ENCODE results near the gene NHLH2. TPM values are rescaled to one million over a fixed set of nuclear protein-coding genes. Genes with fewer than 3 reads are reported as not detected.

The NHLH2 gene
- total and polyA plus RNA-seq, 2 experiments from 2014 or later: 0.02 TPM; not detected in 1

DNA sequence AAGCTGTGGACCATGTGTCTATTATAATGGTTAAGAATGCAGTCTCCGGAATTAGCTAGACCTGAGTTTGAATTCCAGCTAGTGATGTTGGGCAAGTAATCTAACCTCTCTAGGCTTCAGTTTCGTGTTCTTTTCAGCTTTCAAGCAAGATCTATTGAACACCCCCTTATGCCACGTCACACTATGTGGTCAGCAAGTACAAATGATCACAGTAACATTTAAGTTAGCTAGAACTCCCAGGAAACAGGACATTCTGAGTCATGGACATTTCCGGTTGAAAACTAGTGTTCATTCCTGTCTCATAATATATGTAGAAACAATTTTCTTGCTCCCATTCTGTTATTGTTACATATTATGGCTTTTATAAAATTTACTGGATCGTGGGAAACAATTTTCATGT, 34.0 kb upstream of the NHLH2 start:
- no peaks in the 10 kb centered on the region for H3K79me2 ChIP-seq
- WGBS (ENCODE audit: low lambda C conversion rate, missing lambda C conversion rate): 91% methylated on average over 5 of the region's 5 CpGs
- H3K4me2 ChIP-seq: no peak overlapping the region

DNA sequence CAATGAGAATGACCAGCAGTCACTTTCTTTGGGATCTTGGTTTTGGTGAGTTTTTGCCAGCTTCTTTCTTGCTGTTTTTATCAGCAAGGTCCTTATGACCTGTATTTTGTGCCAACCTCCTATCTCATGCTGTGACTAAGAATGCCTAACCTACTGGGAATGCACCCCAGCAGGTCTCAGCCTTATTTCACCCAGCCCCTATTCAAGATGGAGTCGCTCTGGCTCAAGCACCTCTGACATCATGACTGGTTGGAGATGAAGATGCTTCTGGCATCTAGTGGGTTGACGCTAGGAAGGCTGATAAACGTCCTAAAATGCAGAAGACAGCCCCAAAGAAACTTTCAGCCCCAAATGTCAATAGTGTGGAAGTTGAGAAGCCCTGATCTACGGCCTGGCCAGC, 33.6 kb upstream of the NHLH2 start:
- H3K4me1 ChIP-seq (ENCODE audit: insufficient read depth): no peaks in the 10 kb centered on the region
- H3K4me2 ChIP-seq: no peak overlapping the region
- peaks cover 8% of the 10 kb centered on the region for H3K27me3 ChIP-seq
- no peaks in the 10 kb centered on the region for H3K36me3 ChIP-seq (replicated peaks; ENCODE audit: insufficient read depth, low read depth)
- no peak overlapping the region for H3K27ac ChIP-seq
- no peaks in the 10 kb centered on the region for H4K20me1 ChIP-seq (ENCODE audit: insufficient read depth, poor library complexity, severe bottlenecking)
- WGBS (ENCODE audit: low lambda C conversion rate, missing lambda C conversion rate): 71% methylated on average over 4 of the region's 4 CpGs
- H3K9me2 ChIP-seq (replicated peaks; ENCODE audit: insufficient read depth): no peaks in the 10 kb centered on the region
- DNase-seq (ENCODE audit: low spot score): no peak
- no peak for TF ChIP-seq EZH2 (IDR thresholded peaks at IDR 0.05; ENCODE audit: borderline replicate concordance)
- no peak for TF ChIP-seq EZH2phosphoT487 (IDR thresholded peaks at IDR 0.05; ENCODE audit: low read depth, severe bottlenecking, unreplicated experiment)
- no peak for TF ChIP-seq CTCF (IDR thresholded peaks at IDR 0.05; ENCODE audit: poor library complexity)
- H3K9me3 ChIP-seq (ENCODE audit: low read depth): no peaks in the 10 kb centered on the region
- no peak overlapping the region for H2AFZ ChIP-seq
- H3K79me2 ChIP-seq: no peaks in the 10 kb centered on the region
- H3K4me3 ChIP-seq: no peak overlapping the region

More for the DNA sequence above, 34.0 kb upstream of the NHLH2 start:
- Histone ChIP-seq H3K9me2 (replicated peaks; ENCODE audit: insufficient read depth) (no peaks in the 10 kb centered on the region), H4K20me1 (ENCODE audit: insufficient read depth, poor library complexity, severe bottlenecking) (no peaks in the 10 kb centered on the region), H3K36me3 (replicated peaks; ENCODE audit: insufficient read depth, low read depth) (no peaks in the 10 kb centered on the region), H3K4me3 (no peak overlapping the region), H3K4me1 (ENCODE audit: insufficient read depth) (no peaks in the 10 kb centered on the region), H3K27me3 (peaks cover 8% of the 10 kb centered on the region), H3K27ac (no peak overlapping the region), H3K9me3 (ENCODE audit: low read depth) (no peaks in the 10 kb centered on the region), H2AFZ (no peak overlapping the region)
- no peak for TF ChIP-seq EZH2phosphoT487 (IDR thresholded peaks at IDR 0.05; ENCODE audit: low read depth, severe bottlenecking, unreplicated experiment)
- no peak for DNase-seq (ENCODE audit: low spot score)

DNA sequence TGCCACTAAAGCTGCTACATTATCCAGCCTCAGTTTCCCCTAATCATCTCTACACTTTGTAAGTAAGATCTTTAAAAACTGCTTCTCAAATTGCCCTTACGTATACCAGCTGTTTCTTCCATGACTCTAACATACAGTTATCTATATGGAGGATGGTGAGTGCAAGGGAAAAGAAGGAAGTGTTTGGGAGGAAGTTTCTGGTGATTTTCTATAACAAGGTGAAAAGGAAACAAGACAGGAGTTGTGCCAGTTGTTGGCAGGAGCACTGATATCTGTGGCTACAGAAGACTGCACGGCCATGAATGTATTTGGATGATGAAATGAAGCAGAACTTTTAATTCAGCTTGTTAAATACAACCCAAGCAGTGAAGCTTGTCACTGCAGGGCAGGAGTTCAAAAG, 32.3 kb upstream of the NHLH2 start:
- Histone ChIP-seq H3K4me3 (no peak overlapping the region), H3K4me1 (ENCODE audit: insufficient read depth) (no peaks in the 10 kb centered on the region), H3K79me2 (no peaks in the 10 kb centered on the region), H3K27ac (no peak overlapping the region), H3K9me3 (ENCODE audit: low read depth) (no peaks in the 10 kb centered on the region), H3K4me2 (no peak overlapping the region), H2AFZ (no peak overlapping the region), H3K27me3 (peaks cover 8% of the 10 kb centered on the region), H4K20me1 (ENCODE audit: insufficient read depth, poor library complexity, severe bottlenecking) (no peaks in the 10 kb centered on the region), H3K9me2 (replicated peaks; ENCODE audit: insufficient read depth) (no peaks in the 10 kb centered on the region), H3K36me3 (replicated peaks; ENCODE audit: insufficient read depth, low read depth) (no peaks in the 10 kb centered on the region)
- DNase-seq (ENCODE audit: low spot score): no peak
- TF ChIP-seq EZH2 (IDR thresholded peaks at IDR 0.05; ENCODE audit: borderline replicate concordance) (no peak), EZH2phosphoT487 (IDR thresholded peaks at IDR 0.05; ENCODE audit: low read depth, severe bottlenecking, unreplicated experiment) (no peak), CTCF (IDR thresholded peaks at IDR 0.05; ENCODE audit: poor library complexity) (no peak)
- 71% methylated on average over 2 of the region's 2 CpGs for WGBS (ENCODE audit: low lambda C conversion rate, missing lambda C conversion rate)

- H3K79me2 ChIP-seq: no peaks in the 10 kb centered on the region
- peaks cover 8% of the 10 kb centered on the region for H3K27me3 ChIP-seq
- no peak overlapping the region for H3K4me2 ChIP-seq
- no peak overlapping the region for H2AFZ ChIP-seq
- H4K20me1 ChIP-seq (ENCODE audit: insufficient read depth, poor library complexity, severe bottlenecking): no peaks in the 10 kb centered on the region
- H3K9me3 ChIP-seq (ENCODE audit: low read depth): no peaks in the 10 kb centered on the region
- TF ChIP-seq EZH2phosphoT487 (IDR thresholded peaks at IDR 0.05; ENCODE audit: low read depth, severe bottlenecking, unreplicated experiment) (no peak), EZH2 (IDR thresholded peaks at IDR 0.05; ENCODE audit: borderline replicate concordance) (no peak), CTCF (IDR thresholded peaks at IDR 0.05; ENCODE audit: poor library complexity) (no peak)
- DNase-seq (ENCODE audit: low spot score): no peak
- H3K4me3 ChIP-seq: no peak overlapping the region
- H3K36me3 ChIP-seq (replicated peaks; ENCODE audit: insufficient read depth, low read depth): no peaks in the 10 kb centered on the region
- H3K27ac ChIP-seq: no peak overlapping the region
- H3K4me1 ChIP-seq (ENCODE audit: insufficient read depth): no peaks in the 10 kb centered on the region
- 73% methylated on average over 5 of the region's 5 CpGs for WGBS (ENCODE audit: low lambda C conversion rate, missing lambda C conversion rate)
- H3K9me2 ChIP-seq (replicated peaks; ENCODE audit: insufficient read depth): no peaks in the 10 kb centered on the region
Observed at GRCh38 chr1:115869064-115869463, 28.1 kb upstream of the NHLH2 start.
